LNCaP clone FGC (cell line): ENCODE data around the gene OLFM1.
A peak's percentile ranks its signal among the peaks of the same experiment; 100 is the strongest.

Experiments used
- DNase-seq: peaks from one replicate; pipeline ENCODE4 v3.0.0-alpha.2; 2011; ENCODE audit warnings: low read depth
- H3K4me3 ChIP-seq: 2 replicates; pipeline ENCODE4 v1.5.1; 2011; ENCODE audit warnings: mild to moderate bottlenecking, low read depth, low read length, control low read depth
- CTCF ChIP-seq: IDR thresholded peaks from 2 replicates; pipeline ENCODE4 v1.5.1; 2012; ENCODE audit warnings: mild to moderate bottlenecking; ENCODE audit not compliant: control insufficient read depth, insufficient read depth; ENCODE audit errors: extremely low read depth

Gene OLFM1

GRCh38 chr9:135154050-135154615, 66.7 kb downstream of the OLFM1 start:
- H3K4me3 ChIP-seq = no peak overlapping the region

GRCh38 chr9:135155396-135155795, 67.9 kb downstream of the OLFM1 start:
- no peak for TF ChIP-seq CTCF
- no peak overlapping the region for H3K4me3 ChIP-seq
- DNase-seq = no peak

More at GRCh38 chr9:135154050-135154615, 66.7 kb downstream of the OLFM1 start:
- DNase-seq = no peak
- TF ChIP-seq CTCF = no peak

GRCh38 chr9:135156525-135157510, 69.3 kb downstream of the OLFM1 start:
- DNase-seq = peak; percentile 46
- no peak overlapping the region for H3K4me3 ChIP-seq
- TF ChIP-seq CTCF = no peak

GRCh38 chr9:135157856-135158563, 70.5 kb downstream of the OLFM1 start:
- no peak for DNase-seq
- no peak for TF ChIP-seq CTCF
- no peak overlapping the region for H3K4me3 ChIP-seq

- DNase-seq = no peak
- no peak for TF ChIP-seq CTCF
- no peak overlapping the region for H3K4me3 ChIP-seq
These were observed 71.1 kb downstream of the OLFM1 start for GRCh38 chr9:135158564-135158937.

- TF ChIP-seq CTCF = no peak
- no peak overlapping the region for H3K4me3 ChIP-seq
- DNase-seq = no peak
These were observed 72.3 kb downstream of the OLFM1 start for GRCh38 chr9:135159801-135160200.
